GM13977 (cell line): ENCODE data around the gene KDM3B.
A peak's percentile ranks its signal among the peaks of the same experiment; 100 is the strongest.

Source experiments
- DNase-seq: peaks from one replicate; pipeline ENCODE4 v3.0.0; 2012; ENCODE audit warnings: low spot score
- in situ Hi-C: fragments of 300-500 bp; cut with MboI; formaldehyde crosslinking; loops from one replicate; pipeline ENCODE4 v1.12.0; 2022; ENCODE audit warnings: low sequenced_read_pairs, low pct_unique_long_range_greater_than_20kb, mixed read lengths, inconsistent platforms; ENCODE audit not compliant: unreplicated experiment
- TF ChIP-seq, protein P1 (sequence below): IDR thresholded peaks from 2 replicates; pipeline ENCODE4 v1.5.1; 2012; ENCODE audit warnings: mild to moderate bottlenecking, control low read depth; ENCODE audit not compliant: insufficient read depth; ENCODE audit errors: extremely low read depth, missing control alignments

The KDM3B gene

DNA sequence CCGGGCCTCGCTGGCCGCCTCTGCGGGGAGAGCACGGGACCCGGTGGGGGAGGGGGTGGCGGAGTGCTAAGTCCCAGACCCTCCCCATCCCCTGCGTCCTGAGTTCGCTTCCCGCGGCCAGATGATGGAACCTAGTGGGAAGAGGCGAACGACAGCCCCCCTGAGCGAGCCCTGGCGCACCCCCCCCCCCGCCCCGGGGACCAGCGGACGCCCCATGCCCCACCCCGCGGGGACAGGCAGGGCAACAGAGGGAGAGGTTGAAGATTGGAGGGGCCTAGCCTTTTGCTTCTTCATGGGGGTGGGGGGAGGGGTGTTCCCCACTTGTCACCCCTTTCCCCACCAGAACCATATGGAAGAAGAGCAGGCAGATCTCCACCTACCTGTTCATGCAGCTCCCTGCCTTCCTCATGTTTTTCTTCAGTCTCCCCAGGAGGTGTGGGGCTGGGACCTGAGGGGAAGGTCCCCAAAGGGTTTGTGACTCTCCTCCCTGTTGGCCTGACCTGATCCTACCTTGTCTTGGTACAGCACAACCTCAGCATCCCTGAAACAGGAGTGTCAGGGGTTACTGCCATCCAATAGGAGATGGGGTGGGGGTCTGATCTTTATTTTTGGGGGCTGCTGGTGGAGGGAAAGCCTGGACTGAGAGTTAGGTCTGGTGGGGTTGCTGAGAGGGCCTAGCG is 13.9 kb upstream of the KDM3B start:
- DNase-seq: peak; percentile 31
- TF ChIP-seq, protein P1, sequence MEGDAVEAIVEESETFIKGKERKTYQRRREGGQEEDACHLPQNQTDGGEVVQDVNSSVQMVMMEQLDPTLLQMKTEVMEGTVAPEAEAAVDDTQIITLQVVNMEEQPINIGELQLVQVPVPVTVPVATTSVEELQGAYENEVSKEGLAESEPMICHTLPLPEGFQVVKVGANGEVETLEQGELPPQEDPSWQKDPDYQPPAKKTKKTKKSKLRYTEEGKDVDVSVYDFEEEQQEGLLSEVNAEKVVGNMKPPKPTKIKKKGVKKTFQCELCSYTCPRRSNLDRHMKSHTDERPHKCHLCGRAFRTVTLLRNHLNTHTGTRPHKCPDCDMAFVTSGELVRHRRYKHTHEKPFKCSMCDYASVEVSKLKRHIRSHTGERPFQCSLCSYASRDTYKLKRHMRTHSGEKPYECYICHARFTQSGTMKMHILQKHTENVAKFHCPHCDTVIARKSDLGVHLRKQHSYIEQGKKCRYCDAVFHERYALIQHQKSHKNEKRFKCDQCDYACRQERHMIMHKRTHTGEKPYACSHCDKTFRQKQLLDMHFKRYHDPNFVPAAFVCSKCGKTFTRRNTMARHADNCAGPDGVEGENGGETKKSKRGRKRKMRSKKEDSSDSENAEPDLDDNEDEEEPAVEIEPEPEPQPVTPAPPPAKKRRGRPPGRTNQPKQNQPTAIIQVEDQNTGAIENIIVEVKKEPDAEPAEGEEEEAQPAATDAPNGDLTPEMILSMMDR: no peak
- in situ Hi-C loops: no loop called here

DNA sequence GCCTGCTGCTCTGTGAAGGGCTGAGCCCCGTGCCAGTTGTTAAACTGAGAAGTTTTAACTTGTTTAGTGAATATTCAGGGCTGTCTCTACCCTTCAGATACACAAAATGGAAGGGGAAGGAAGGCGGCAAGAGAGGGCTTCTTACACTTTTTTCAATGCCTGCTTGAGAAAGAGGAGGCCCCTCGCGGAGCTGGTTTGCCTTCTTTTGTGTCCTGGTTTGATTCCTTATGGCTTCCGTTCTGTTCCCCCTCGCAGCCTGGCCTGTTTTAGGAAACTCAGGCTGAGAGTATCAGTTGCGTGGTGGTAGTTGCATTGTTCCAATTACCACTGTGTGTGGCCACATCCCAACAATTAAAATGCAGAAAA is 13.4 kb upstream of the KDM3B start:
- peak; percentile 21 for DNase-seq
- in situ Hi-C loops: no loop called here
- TF ChIP-seq, protein P1: no peak

DNA sequence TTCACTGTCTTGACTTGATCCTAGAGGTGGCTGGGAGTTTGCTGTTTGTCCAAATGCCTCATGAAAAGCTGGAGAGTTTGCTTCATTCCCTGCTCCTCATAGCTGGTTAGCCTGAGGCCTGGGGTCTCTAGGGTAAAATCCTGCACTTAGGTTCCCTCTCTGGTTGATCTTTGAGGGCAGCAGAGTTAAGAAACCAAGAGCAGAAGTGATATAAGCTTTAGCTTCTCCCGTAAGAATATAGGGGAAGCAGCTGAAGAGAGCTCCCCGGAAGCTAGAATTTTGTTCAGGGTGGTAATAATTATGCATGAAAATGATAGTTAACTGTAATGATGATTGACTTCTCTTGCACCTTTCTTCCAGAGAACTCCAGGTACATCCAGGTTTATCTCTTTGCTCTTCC is 13.0 kb upstream of the KDM3B start:
- TF ChIP-seq, protein P1: no peak
- DNase-seq: peak; percentile 29
- in situ Hi-C loops: no loop called here

DNA sequence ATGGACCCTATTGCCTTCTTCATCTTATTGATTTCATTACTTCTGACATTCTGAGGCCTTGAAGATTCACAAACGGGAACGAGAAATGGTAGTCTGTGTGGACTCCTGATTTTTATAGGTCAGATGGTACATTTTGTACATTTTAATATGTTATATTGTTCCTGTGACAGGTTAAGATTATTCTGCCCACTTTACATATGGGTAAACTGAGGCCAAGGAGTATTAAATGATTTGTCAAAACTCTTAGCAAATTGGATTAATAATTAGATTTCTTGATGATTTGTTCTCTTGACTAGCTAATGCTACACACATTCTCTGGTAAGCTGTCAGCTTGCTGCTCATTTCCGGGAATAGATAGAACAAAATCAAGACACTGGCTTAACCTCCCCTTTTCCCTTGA is 12.5 kb upstream of the KDM3B start:
- TF ChIP-seq, protein P1: no peak
- DNase-seq: no peak
- in situ Hi-C loops: no loop called here

DNA sequence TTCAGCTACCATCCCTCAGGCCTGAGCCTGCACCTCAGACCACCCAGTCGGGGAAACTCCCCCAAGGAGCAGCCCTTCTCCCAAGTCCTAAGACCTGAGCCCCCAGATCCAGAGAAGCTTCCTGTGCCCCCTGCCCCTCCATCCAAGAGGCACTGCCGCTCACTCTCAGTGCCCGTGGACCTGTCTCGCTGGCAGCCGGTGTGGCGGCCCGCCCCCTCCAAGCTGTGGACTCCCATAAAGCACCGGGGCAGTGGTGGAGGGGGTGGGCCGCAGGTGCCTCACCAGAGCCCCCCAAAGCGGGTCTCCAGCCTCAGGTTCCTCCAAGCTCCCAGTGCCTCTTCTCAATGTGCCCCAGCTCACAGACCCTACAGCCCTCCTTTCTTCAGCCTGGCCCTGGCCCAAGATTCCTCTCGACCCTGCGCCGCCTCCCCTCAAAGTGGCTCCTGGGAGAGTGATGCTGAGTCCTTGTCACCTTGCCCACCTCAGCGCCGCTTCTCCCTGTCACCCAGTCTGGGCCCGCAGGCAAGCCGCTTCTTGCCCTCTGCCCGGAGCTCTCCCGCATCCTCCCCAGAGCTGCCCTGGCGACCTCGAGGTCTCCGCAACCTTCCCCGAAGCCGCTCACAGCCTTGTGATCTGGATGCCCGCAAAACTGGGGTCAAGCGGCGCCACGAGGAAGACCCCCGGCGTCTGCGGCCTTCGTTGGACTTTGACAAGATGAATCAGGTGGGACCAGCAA is 7.4 kb upstream of the KDM3B start:
- TF ChIP-seq, protein P1: no peak
- in situ Hi-C loops: no loop called here
- DNase-seq: peak; percentile 6

DNA sequence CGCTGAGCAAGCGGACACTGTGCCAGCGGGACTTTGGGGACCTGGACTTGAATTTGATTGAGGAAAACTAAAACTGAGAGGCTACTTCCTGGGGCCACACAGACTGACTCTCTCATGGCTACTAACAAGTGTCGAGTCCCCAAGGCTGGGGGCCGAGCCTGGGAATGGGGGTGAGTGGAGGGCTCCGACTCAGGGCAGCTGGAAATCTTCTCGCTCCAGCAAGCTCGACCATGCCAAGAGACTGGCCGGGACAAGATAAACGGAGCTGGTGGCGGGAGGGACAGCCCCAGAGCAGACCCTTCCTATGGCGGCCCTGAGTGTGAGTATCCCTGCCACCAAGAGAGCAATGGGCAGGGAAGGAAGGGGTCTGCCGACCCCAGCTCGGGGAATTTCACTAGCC is 5.6 kb upstream of the KDM3B start:
- DNase-seq: no peak
- TF ChIP-seq, protein P1: no peak
- in situ Hi-C loops: no loop called here
